Posterior cingulate gyrus (tissue), 11 donors: ENCODE data around the gene CCDC137.
"Not testable (repeated sequence)": the region's sequence is repeated elsewhere in the genome, so short reads cannot be mapped to it uniquely, and the experiment has no call there.

Experiments
- DNase-seq, 10 donors: peaks; one replicate each; pipeline versions ENCODE4 v3.0.0 to v3.0.0-alpha.2; 2020 to 2021; ENCODE audit warnings: mixed read lengths in 3 of 10
- intact Hi-C: fragments of 100-400 bp; cut with DNase I; formaldehyde crosslinking; loops from one replicate; pipeline ENCODE4 v1.15.1; 2023

CCDC137 gene, protein sequence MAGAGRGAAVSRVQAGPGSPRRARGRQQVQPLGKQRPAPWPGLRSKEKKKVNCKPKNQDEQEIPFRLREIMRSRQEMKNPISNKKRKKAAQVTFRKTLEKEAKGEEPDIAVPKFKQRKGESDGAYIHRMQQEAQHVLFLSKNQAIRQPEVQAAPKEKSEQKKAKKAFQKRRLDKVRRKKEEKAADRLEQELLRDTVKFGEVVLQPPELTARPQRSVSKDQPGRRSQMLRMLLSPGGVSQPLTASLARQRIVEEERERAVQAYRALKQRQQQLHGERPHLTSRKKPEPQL

GRCh38 chr17:81666342-81667191 lies at the start of gene CCDC137, which contains the start of gene OXLD1:
Gene CCDC137 (plus strand): TSS chr17:81666737. CDS start chr17:81666767, 30 bp downstream.
Gene OXLD1 (minus strand): TSS chr17:81666605. CDS start chr17:81666577, 28 bp downstream.
- peak; percentile 94 to 99 (median 98) for DNase-seq
- intact Hi-C loops: loop anchor here (2.0 kb wide), 1 partner anchor 30 kb away; the partner anchor contains the start of genes NPLOC4 and TSPAN10

DNA sequence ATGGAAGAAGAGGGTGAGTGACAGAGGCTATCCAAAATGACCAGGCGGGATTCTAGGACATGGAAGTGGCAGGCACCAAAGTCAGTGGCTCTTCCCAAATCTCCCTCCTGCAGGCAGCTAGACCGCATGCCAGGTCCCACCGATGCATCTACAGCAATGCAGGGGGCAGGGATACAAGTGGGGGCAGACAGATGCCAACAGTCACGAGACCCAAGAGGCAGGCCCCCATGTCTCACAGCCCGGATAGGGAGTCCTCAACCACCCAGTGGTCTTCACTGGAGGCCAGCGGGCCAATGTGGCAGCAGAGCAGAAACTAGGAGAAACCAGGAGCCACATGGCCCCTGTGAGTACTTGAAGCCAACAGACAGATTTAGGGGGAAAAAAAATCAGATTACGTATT lies 49.7 kb upstream of the CCDC137 start:
- intact Hi-C loops: no loop called here
- DNase-seq: peak in 1 of 10 donors; percentile 56

DNA sequence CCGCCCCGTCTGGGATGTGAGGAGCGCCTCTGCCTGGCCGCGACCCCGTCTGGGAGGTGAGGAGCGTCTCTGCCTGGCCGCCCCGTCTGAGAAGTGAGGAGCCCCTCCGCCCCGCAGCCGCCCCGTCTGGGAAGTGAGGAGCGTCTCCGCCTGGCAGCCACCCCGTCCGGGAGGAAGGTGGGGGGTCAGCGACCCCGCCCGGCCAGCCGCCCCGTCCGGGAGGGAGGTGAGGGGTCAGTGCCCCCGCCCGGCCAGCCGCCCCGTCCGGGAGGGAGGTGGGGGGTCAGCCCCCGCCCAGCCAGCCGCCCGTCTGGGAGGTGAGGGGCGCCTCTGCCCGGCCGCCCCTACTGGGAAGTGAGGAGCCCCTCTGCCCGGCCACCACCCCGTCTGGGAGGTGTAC lies 48.2 kb upstream of the CCDC137 start:
- intact Hi-C loops: not testable (repeated sequence)

GRCh38 chr17:81621494-81622130 lies 44.9 kb upstream of the CCDC137 start:
- intact Hi-C loops: no loop called here
- DNase-seq: peak in 5 of 10 donors; percentile 15 to 85 (median 53)

More for the DNA sequence above, 48.2 kb upstream of the CCDC137 start:
- peak in 1 of 10 donors; percentile 6 for DNase-seq

- intact Hi-C loops: no loop called here
Observed at GRCh38 chr17:81630274-81630673, 36.3 kb upstream of the CCDC137 start.

GRCh38 chr17:81631482-81631881 lies 35.1 kb upstream of the CCDC137 start:
- intact Hi-C loops: no loop called here
- DNase-seq: peak in 1 of 10 donors; percentile 30

More at GRCh38 chr17:81630274-81630673, 36.3 kb upstream of the CCDC137 start:
- DNase-seq: peak in 1 of 10 donors; percentile 50

DNA sequence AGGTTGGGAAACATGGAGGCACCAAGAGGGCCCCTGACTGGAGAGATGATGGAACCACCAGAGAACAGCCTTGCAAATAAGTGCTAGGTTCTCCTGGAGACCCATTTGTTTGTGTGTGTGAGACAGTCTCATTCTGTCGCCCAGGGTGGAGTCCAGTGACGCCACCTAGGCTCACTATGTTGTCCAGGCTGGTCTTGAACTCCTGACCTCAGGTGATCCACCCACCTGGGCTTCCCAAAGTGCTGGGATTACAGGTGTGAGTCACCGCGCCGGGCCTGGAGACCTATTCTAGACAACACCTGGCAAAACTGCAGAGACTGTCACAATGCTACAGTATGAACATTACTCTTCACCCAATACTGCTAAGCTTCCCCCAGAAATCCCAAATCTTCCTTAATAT lies 31.1 kb upstream of the CCDC137 start:
- peak in 2 of 10 donors; percentile 5 to 49 for DNase-seq
- intact Hi-C loops: loop anchor here (5.0 kb wide), 1 partner anchor 47 kb away; the partner anchor contains the start of genes ARL16 and HGS

DNA sequence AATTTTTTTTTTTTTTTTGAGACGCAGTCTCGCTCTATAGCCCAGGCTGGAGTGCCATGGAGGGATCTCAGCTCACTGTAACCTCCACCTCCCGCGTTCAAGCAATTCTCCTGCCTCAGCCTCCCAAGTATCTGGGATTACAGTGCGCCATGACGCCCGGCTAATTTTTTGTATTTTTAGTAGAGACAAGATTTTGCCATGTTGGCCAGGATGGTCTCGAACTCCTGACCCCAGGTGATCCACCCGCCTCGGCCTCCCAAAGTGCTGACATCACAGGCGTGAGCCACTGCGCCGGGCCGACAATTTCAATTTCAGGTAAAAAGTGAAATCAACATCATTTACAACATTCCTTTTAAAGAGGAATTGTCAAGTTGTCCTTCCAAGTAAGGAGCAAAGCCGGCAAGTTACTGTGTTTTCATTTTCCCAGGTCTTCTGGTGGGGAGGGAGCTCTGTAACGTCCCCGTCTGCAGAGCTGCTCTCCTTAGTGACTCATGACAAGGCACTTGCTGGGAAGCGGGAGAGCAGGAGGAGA lies 30.5 kb upstream of the CCDC137 start:
- intact Hi-C loops: loop anchor here (2.0 to 5.0 kb wide), 2 partner anchors 31 to 46 kb away; partner anchors contain the start of genes ARL16, CCDC137, HGS and OXLD1
- peak in 2 of 10 donors; percentile 26 to 55 for DNase-seq

DNA sequence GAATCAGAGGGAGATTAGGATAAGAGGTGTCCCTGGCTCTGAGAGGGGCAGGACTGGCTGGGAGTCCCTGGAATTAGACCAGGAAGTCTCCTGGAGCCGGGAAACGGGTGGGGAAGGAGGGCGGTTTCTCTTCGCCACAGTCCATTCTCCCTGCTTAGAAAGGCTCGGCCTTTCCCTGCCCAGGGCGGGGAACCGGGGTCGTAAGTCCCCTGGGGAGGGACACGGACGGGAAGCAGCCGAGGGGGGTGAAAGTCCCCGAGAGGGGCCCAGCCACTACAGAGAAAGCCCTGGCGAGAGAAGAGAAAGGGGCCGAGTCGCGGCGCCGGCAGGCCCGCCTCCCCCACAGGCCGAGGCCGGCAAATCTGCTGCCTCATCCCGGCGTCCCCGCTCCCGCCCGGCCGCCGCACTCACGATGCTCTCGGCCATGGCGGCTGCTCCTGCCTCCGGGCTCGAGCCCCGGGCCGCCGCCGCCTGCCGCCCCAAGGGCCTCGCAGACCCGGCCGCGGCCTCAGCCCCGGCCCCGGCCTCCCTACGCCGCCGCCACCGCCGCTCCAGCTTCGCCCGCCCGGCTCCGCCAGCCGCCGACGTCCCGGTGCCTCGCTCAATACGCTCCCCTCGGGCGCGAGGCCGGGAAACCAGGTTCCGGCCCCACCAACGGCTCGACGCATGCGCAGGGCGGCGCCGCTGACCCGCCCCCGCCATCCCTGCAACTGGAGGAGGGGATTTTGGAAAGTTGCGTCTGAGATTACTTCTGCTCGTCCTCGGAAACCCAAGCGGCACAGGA lies 29.8 kb upstream of the CCDC137 start, which contains the start of the genes NPLOC4 and TSPAN10:
TSS of gene NPLOC4 (minus strand) at position 608 of the 784 bp plus-strand sequence. CDS start at position 426, 182 bp downstream.
TSS of gene TSPAN10 (plus strand) at position 692 of the 784 bp plus-strand sequence. CDS start 5,217 bp downstream, outside the sequence.
- intact Hi-C loops: loop anchor here (2.0 to 5.0 kb wide), 2 partner anchors 30 to 46 kb away; partner anchors contain the start of genes ARL16, CCDC137, HGS and OXLD1
- DNase-seq: peak; percentile 69 to 97 (median 83)

DNA sequence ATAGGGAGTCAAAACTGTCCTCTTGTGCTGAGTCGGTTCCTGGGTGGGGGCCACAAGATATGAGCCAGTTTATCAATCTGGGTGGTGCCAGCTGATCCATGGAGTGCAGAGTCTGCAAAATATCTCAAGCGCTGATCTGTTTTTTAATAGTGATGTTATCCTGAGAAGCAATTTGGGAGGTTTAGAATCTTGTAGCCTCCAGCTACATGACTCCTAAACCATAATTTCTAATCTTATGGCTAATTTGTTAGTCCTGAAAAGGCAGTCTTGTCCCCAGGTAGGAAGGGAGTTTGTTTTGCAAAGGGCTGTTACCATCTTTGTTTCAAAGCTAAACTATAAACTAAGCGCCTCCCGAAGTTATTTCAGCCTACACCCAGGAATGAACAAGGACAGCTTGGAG lies 27.9 kb upstream of the CCDC137 start:
- no peak for DNase-seq
- intact Hi-C loops: loop anchor here (5.0 kb wide), 1 partner anchor 44 kb away; the partner anchor contains the start of genes ARL16 and HGS

GRCh38 chr17:81640011-81640410 lies 26.5 kb upstream of the CCDC137 start:
- intact Hi-C loops: no loop called here
- DNase-seq: no peak

- intact Hi-C loops: no loop called here
- peak in 1 of 10 donors; percentile 64 for DNase-seq
Observed at GRCh38 chr17:81641825-81642489, 24.6 kb upstream of the CCDC137 start.

GRCh38 chr17:81644496-81644895 lies 22.0 kb upstream of the CCDC137 start:
- intact Hi-C loops: no loop called here
- no peak for DNase-seq

- intact Hi-C loops: no loop called here
- DNase-seq: no peak
Observed at GRCh38 chr17:81644976-81645952, 21.3 kb upstream of the CCDC137 start.

DNA sequence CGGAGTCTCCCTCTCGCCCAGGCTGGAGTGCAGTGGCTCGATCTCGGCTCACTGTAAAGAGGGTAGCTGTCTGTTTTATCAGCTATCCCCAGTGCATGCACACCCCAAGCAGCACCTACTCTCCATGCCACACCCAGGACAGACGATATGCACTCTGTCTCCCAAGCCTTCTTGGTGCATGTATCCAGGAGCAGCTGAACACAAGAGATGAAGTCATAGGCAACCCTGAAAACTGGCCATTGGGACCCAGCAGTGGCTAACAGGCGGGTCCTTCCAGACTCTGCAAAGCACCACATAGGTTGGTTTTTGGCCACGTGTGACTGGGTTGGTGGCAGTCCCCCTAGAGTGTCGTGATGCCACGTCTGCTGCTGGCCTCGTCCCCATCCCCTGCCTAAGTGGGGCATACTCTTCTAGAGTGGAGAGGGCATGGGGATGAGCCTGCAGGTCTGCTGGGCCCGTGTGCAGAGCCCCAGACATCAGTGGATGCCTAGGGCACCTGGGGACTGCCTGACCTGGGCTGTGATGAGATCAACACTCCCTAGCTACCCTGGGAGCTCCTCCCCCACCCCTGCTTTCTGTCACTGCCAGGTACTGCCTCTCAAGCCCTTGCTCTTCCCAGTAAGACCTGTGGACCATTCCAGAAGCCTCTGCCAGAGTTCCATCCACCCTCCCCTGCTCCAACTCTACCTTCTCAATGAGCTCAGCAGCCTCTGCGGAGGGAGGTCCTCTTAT lies 19.5 kb upstream of the CCDC137 start:
- intact Hi-C loops: no loop called here
- no peak for DNase-seq

DNA sequence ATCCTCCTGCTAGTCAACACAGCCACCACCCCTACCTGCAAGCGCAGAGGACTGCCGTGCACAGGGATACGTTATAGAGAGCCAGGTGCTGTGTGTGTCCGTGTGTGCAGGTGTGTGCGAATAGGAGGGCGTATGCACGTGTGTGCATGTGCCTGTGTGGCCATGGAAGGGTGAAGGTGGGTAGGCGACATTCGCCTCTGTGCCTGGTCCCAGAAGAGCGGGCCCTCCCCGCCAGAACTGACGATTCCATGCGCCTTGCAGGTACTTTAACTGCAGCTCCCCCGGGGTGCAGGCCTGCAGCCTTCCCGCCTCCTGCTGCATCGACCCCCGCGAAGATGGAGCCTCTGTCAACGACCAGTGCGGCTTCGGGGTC lies 18.9 kb upstream of the CCDC137 start:
- intact Hi-C loops: no loop called here

More for the DNA sequence above, 18.9 kb upstream of the CCDC137 start:
- no peak for DNase-seq
